ENCODE results near the gene IGFL2. TPM values are rescaled to one million over a fixed set of nuclear protein-coding genes. Genes with fewer than 3 reads are reported as not detected.
"Not testable (repeated sequence)": the region's sequence is repeated elsewhere in the genome, so short reads cannot be mapped to it uniquely, and the experiment has no call there.

IGFL2 gene
- total RNA-seq, 1 donor from 2014 or later: not detected

GRCh38 chr19:46181388-46181779, 33.3 kb downstream of the IGFL2 start:
- Mint-ChIP-seq H3K4me1 (ENCODE audit: unreplicated experiment) (no peaks in the 10 kb centered on the region), H3K36me3 (ENCODE audit: unreplicated experiment) (no peaks in the 10 kb centered on the region), H3K4me3 (ENCODE audit: unreplicated experiment) (no peak overlapping the region), H3K27me3 (ENCODE audit: unreplicated experiment) (peaks cover 72% of the 10 kb centered on the region), H3K9me3 (ENCODE audit: unreplicated experiment) (no peaks in the 10 kb centered on the region), H3K27ac (ENCODE audit: unreplicated experiment) (no peak overlapping the region)
- TF ChIP-seq, protein P1, sequence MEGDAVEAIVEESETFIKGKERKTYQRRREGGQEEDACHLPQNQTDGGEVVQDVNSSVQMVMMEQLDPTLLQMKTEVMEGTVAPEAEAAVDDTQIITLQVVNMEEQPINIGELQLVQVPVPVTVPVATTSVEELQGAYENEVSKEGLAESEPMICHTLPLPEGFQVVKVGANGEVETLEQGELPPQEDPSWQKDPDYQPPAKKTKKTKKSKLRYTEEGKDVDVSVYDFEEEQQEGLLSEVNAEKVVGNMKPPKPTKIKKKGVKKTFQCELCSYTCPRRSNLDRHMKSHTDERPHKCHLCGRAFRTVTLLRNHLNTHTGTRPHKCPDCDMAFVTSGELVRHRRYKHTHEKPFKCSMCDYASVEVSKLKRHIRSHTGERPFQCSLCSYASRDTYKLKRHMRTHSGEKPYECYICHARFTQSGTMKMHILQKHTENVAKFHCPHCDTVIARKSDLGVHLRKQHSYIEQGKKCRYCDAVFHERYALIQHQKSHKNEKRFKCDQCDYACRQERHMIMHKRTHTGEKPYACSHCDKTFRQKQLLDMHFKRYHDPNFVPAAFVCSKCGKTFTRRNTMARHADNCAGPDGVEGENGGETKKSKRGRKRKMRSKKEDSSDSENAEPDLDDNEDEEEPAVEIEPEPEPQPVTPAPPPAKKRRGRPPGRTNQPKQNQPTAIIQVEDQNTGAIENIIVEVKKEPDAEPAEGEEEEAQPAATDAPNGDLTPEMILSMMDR (IDR thresholded peaks at IDR 0.05): no peak
- no peak for DNase-seq (ENCODE audit: extremely low spot score, unreplicated experiment)

DNA sequence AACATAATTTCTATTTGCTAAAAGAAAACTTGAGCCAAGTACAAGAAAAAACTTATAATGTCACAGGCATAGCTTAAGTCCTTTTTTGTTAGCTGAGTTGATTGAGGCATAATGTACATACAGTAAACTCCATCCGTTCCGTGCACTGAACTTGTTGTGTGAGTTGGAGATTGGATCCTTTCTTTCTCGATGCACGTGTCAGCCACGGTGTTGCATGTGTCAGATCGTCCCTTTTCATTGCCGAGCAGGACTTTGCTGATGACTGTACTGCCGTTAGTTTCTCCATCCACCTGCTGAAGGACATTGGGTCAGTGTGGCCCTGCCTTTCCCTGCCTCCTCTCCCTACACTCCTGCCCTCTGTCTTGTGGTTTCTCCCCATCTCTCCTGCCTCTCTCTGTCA, 34.4 kb downstream of the IGFL2 start:
- no peaks in the 10 kb centered on the region for H3K9me3 Mint-ChIP-seq (ENCODE audit: unreplicated experiment)
- no peak for DNase-seq (ENCODE audit: extremely low spot score, unreplicated experiment)
- H3K27ac Mint-ChIP-seq (ENCODE audit: unreplicated experiment): no peak overlapping the region
- TF ChIP-seq, protein P1 (IDR thresholded peaks at IDR 0.05): no peak
- no peak overlapping the region for H3K4me3 Mint-ChIP-seq (ENCODE audit: unreplicated experiment)
- peaks cover 72% of the 10 kb centered on the region for H3K27me3 Mint-ChIP-seq (ENCODE audit: unreplicated experiment)
- no peaks in the 10 kb centered on the region for H3K36me3 Mint-ChIP-seq (ENCODE audit: unreplicated experiment)
- no peaks in the 10 kb centered on the region for H3K4me1 Mint-ChIP-seq (ENCODE audit: unreplicated experiment)

GRCh38 chr19:46184775-46185710, 37.0 kb downstream of the IGFL2 start:
- not testable (repeated sequence) for H3K4me3 Mint-ChIP-seq (ENCODE audit: unreplicated experiment); H3K27ac Mint-ChIP-seq (ENCODE audit: unreplicated experiment); H3K4me1 Mint-ChIP-seq (ENCODE audit: unreplicated experiment); H3K9me3 Mint-ChIP-seq (ENCODE audit: unreplicated experiment); H3K36me3 Mint-ChIP-seq (ENCODE audit: unreplicated experiment); DNase-seq (ENCODE audit: extremely low spot score, unreplicated experiment)
- peaks cover 62% of the 10 kb centered on the region for H3K27me3 Mint-ChIP-seq (ENCODE audit: unreplicated experiment)

DNA sequence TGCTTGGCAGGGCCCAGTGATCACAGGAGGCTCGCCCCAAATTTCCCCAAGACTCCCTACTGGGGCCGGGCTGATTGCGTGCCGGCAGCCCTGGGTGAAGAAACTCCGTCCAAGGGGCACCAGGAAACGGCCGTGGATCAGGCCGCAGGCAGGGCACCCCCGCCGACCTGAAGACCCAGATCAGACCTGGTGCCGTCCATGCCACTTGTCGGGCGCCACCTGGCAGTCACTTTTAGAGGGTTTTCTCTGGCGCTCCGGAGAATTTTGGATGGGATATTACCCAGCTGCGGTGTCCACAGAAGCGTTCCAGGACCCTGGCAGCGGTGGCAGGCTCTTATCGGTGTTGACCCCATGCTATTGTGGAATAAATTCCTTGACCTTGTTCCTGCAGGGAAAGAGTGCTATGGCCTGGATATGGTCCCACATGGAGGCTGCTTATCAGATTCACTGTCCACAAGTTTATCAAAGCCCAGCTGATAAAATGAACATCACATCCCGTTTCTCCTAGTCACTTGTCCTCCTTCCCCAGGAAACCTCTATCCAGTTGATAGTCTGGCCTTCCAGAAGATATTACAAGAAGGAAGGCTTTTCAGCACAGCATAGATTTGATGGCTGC, 38.2 kb downstream of the IGFL2 start:
- no peak for DNase-seq (ENCODE audit: extremely low spot score, unreplicated experiment)
- H3K36me3 Mint-ChIP-seq (ENCODE audit: unreplicated experiment): no peaks in the 10 kb centered on the region
- peaks cover 71% of the 10 kb centered on the region for H3K27me3 Mint-ChIP-seq (ENCODE audit: unreplicated experiment)
- H3K4me1 Mint-ChIP-seq (ENCODE audit: unreplicated experiment): no peaks in the 10 kb centered on the region
- no peak overlapping the region for H3K27ac Mint-ChIP-seq (ENCODE audit: unreplicated experiment)
- H3K4me3 Mint-ChIP-seq (ENCODE audit: unreplicated experiment): no peak overlapping the region
- H3K9me3 Mint-ChIP-seq (ENCODE audit: unreplicated experiment): no peaks in the 10 kb centered on the region
- TF ChIP-seq, protein P1 (IDR thresholded peaks at IDR 0.05): no peak

DNA sequence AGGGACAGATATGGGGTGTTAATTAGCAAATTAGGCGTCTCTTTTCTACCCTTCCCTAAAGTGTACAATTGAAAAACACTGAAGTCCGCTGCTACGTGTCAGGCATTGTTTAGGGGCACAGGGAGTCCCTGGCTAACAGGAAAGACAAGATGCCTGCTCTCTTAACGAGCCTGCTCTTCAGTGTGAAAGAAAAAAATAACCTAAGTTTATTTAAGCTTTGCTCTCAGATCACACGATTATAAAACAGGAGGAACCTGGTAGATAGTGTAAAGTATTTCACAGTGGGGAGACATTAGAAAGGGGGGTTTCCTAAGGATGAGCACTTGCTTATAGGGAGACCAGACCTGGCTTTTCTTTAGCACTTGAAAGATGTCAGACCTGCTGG, 38.7 kb downstream of the IGFL2 start:
- Mint-ChIP-seq H3K36me3 (ENCODE audit: unreplicated experiment) (no peaks in the 10 kb centered on the region), H3K9me3 (ENCODE audit: unreplicated experiment) (no peaks in the 10 kb centered on the region), H3K4me3 (ENCODE audit: unreplicated experiment) (no peak overlapping the region), H3K27me3 (ENCODE audit: unreplicated experiment) (peaks cover 70% of the 10 kb centered on the region), H3K27ac (ENCODE audit: unreplicated experiment) (no peak overlapping the region), H3K4me1 (ENCODE audit: unreplicated experiment) (no peaks in the 10 kb centered on the region)
- DNase-seq (ENCODE audit: extremely low spot score, unreplicated experiment): no peak
- TF ChIP-seq, protein P1 (IDR thresholded peaks at IDR 0.05): no peak
